T-helper 22 cell (primary cell): Measurements from ENCODE around the gene ARNT2.

Experiments used
- DNase-seq: peaks from one replicate; pipeline ENCODE4 v3.0.0-alpha.2; 2020; ENCODE audit warnings: low read depth

The ARNT2 gene

DNA sequence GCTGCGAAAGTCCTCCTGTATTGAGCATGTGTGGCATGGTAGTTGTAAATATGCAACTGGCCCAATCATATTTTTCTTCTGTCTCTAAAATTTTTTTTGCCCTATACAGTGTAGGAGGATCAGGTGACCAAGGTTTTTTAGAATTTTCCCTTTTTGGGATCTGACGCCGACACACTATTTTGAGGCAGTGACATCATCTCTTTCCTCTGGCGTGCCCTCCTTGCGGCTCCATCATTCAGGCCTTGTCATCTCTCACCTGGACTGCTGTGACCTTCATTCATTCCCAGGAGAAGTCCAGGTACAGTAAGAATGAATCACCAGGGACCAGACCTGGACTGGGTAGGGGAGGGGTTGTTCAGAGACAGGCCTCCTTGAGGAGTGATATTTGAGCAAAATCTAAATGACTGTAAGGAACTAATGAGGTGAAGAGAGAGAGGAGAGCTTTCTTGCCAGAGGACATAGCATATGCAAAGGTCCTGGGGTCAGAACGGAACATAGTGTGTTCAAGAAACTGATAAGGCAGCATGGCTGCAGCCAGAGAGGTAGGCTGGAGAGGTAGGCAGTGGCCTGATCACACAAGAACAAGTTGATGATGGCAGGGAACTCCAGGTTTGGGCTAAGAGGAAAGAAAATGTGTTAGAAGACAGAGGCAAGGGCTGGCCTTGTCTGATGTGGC lies 38.7 kb downstream of the ARNT2 start:
- DNase-seq, result no peak

DNA sequence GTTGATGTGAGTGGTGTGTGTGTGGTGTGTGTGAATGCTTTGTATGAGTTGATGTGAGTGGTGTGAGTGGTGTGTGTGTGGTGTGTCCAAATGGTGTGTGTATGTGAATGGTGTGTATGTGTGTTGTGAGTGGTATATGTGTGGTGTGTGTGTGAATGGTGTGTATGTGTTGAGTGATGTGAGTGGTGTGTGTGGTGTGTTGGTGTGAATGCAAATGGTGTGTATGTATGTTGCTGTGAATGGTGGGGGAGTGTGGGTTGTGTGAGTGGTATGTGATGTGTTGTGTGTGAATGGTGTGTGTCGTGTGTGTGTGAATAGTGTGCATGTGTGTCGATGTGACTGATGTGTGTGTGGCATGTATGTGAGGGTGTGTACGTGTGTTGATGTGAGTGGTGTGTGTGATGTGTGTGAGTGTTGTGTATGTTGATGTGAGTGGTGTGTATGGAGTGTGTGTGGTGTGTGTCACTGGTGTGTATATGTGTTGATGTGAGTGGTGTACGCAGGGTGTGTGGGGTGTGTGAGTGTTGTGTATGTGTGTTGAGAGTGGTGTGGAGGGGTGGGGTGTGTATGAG lies 40.6 kb downstream of the ARNT2 start:
- no peak for DNase-seq

DNA sequence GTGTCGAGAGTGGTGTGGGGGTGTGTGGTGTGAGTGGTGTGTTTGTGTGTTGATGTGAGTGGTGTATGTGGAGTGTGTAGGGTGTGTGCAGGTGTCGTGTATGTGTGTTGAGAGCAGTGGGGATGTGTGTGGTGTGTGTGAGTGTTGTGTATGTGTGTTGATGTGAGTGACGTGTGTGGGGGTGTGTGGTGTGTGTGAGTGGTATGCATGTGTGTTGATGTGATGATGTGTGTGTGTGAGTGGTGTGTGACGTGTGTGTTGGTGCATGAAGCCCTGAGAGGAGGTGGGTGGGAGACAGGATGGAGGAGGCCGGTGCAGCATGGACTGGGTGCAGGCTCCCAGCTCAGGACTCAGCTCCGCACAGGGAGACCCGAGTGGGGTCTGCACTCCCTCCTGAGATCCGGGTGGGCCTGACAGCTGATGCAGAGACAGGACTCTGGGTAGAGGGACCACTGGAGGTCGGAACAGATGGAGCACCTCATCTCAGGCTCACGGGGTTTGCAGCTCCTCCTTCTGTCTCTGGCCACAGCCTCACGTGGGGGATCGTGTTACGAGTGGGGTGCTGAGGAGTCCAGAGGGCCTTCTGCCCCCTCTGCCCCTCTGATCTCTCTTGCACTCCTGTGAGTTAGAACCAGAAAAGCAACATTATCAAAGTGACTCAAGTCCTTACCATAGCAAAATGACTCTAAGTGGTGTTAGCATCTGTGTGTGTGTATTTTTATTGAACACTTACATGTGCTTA lies 41.3 kb downstream of the ARNT2 start:
- no peak for DNase-seq

DNA sequence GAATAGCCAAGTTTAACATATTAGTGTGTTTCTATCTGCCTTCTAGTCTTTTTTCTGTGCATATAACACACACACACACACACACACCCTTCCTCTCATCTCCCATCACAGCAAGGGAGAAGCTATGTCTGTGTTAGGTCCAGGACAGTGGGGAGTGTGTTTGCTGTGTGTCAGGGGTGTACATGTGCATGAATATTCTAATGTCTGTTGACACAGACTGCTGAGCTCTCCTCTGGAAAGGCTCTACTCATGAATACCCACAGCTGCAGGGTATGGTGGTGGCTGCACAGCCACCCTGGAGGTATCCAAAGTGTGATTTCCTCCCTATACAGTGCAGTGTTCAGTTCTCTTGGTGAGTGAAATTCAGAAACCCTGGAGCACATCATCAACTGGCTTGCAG lies 42.9 kb downstream of the ARNT2 start:
- DNase-seq, result no peak

DNA sequence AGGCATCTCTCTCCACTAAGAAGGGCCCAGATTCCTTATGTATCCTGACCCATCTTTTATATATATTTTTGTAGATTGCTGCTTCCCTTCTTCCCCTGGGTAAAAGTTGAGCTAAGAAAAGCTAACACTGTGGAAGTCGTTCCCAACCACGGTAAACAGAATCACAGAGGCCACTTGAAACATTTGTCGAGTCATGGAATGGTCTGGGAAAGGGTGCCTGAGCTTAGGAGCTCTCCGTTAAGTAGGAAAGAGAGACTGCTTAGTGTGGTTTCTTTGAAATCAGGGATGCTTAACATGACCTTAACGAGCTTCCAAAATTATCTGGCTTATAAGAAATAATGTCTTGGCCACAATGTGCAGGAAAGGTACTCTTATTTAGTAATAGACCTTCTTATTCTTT lies 45.6 kb downstream of the ARNT2 start:
- no peak for DNase-seq

DNA sequence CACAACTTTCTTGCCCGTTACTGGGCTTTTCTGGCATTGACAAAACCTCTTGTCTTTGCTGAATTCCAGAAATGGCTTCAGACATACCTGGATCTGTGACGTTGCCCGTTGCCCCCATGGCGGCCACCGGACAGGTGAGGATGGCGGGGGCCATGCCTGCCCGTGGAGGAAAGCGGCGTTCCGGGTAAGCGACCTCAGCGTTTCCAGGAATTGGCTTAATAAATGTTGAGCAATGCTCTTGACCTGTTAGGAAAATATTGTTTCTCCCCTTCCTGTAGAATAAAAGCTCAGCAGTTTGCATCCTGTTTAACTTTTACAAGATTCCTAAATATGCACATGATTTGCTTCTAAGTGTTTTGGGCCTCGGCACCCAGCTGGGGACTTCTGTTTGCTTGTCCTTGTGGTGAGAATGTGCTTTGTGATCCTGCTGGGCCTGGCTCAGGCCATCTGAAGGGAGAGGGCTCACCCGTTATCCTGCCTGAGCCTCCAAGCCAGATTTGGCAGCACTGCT lies 46.7 kb downstream of the ARNT2 start:
- no peak for DNase-seq

DNA sequence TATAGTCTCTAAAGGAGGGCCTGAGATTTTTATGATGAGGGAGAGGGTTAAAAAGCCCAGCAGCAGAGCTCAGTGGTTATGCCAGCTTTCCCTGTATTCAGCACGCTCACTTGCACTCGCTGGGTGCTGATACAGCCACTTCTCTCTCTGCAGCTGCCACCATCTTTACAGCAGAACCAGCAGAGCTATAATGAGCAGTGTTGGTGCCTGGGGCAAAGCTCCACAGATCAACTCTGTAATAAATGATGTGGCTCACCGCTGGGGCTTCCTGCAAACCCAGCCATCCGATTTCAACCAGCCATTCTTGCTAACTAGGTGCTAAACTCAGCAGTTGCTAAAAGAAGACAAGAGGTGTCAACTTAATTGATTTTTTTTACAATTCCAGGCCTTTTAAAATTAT lies 48.0 kb downstream of the ARNT2 start:
- DNase-seq, result no peak

DNA sequence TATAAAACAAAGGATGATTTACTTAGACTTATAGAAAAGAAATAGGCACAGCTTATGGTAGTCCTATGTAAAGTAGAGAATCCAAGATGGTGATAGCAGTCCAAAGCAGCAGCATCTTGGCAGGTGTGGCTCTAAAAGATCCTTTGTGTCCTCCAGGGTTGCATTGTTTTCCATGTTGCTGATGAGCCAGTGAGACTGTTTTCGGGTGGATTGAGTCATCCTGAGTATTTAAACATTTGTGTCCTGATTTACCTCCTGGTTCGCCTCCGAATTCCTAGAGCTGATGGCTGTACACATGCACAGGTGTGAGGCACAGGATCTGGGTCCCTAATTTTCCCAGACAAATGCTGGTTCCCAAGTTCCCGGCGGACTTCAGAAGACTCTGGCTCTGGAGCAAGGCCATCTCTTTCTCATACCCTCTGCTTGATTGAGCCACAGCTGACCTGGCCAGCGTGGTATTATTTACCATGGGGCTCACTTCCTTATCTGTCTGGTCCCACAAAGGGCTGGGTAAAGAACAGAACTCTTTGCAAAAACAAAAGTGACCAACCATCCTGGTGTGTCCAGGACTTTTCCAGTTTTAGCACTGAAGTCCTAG lies 51.0 kb downstream of the ARNT2 start:
- no peak for DNase-seq

DNA sequence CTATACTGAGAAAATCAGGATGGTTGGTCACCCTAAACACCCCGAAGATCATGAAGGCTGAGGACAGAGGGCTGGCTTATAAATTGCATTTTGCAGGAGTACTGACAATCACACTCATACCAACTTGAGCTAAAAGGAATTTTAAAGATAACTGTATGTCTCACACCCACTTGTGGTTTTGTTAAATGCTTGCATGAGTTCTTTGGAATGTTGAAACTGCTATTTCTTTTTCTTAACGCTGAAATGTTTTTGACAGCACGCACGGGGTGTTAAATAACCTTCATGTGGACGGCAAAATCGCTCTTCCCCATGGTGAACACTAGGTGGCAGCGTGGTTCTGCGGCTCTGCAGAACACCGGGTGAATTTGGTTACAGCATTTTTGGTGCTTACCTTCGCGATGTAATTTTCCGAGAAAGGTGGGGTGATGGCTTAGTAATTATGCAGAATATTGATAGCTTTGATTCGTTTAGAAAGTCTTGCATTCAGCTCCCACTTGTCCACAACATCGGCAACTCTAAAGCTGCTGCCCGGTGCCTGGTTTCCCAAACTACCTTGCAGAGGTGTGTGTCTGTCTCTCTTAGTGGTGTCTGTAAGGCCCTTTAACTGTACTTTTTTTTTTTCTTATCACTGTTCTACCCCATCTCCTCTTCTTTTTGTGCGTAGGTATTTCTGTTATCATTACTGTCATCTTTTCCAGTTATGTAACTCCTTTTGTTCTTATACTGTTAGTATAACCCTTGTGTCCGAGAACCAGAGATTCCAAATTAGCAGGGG lies 51.7 kb downstream of the ARNT2 start:
- DNase-seq, result peak; percentile 4

DNA sequence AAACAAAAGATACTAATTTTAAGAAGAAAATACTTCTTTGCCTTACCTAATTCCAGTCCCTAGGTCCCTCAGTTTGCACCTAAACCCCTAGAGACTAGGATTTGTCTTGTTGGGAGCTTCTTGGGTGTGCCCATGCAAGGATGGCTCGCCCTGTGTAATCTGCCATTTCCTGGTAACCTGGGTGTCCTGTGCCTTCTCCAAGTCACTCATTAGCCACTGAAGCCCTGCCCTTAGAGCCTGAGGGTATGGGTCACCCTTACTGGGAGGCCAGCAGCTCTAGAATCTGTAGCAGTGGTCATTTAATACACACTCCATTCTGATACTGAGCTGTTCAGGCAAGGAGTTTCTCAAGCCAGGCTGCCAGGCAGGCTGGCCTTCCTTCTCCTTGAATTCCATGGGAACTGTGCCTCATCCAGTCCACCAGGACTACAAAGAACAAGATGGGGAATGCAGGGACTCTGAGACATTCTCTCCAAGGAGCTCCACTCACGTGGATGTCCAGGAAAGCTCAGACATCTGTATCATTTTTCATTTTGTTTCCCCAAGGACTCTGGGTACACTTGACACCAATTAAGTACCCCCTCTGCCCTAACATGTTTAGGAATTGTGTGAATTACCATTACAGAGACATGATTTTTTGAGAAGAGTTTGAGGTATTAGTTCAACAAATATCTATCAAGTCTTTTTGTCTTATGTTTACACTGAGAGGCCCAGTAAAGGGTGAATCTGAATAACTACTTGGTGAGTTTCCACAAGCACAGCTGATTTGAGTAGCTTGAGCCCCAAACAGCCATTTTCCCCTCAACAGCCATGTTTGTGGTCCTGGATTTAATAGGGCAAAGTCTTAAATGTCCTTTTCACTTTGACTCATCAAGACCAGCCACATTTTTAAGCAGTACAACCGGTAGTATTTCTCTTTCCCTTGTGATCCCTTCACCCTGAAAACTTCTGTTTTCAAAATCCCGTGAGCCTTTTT lies 52.6 kb downstream of the ARNT2 start:
- DNase-seq, result no peak

DNA sequence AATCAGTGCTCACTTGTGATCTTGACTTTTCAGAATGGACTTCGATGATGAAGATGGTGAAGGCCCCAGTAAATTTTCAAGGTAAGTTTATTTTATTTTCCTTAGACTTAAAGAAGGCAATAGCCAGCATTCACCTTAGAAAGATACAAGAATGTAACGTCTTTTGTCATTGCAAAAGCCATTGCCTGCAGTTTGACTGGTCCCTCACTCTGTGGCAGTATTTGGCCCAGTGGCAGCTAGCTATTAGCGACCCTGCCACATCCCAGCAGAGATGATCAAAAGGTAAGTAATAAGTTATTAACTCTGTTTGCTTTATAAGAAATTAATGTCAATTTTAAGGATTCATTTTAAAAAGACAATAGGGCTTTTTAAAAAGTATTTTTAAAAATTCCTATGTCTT lies 53.7 kb downstream of the ARNT2 start:
- no peak for DNase-seq

DNA sequence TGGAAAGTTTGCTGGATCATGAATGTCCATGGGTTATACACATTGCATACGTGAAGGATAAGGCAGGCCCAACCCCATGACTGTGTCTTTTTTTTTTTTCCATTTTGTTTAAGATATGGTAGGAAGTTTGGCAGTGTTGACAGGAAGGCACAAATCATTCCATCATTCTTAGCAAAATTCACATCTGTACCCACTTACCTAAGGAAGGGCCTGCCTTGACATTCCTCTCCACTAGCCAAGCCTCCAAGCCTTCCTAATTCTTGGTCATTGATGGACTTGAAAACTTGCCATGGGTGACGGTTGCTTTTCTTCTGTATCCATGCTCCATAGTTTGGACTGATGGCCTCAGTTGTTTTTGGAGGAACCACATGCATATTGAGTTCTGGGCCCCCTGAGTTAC lies 54.4 kb downstream of the ARNT2 start:
- DNase-seq, result no peak

DNA sequence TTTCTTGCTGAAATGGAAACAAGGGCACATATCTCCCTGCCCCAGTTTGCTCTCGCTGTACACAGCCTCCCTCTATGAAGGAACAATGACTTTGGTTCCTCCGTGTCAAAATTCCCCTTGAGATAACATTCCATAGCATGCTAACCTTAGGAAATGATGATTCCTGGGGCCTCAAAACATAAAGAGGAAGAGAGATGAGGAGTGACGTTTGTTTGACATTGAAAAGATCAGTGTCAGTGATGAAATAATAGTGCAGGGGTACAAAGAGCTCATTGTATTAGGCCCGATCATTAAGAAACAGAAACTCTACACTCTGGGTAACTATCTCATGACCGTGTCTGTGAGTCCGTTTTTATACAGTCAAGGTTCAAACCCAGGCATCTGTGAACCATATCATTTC lies 55.2 kb downstream of the ARNT2 start:
- no peak for DNase-seq

DNA sequence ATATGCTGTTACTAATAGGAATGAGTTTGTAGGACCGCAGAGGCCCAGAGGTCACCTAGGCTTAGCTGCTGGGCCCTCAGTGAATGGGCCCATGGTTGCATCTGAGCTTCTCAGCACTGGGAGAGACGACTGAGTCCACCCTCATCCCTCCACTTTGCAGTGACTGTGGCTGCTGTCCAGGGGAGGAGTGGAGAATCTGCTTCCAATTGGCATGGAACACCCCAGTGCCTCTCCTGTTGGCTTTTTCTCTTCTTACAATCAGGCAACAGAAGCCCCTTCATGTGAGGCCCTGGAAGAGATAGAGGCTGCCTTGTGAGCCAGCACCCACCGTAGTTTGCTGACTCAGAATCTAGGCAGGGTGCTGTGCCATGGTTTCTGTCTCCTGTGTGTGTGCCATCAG lies 55.6 kb downstream of the ARNT2 start:
- no peak for DNase-seq

DNA sequence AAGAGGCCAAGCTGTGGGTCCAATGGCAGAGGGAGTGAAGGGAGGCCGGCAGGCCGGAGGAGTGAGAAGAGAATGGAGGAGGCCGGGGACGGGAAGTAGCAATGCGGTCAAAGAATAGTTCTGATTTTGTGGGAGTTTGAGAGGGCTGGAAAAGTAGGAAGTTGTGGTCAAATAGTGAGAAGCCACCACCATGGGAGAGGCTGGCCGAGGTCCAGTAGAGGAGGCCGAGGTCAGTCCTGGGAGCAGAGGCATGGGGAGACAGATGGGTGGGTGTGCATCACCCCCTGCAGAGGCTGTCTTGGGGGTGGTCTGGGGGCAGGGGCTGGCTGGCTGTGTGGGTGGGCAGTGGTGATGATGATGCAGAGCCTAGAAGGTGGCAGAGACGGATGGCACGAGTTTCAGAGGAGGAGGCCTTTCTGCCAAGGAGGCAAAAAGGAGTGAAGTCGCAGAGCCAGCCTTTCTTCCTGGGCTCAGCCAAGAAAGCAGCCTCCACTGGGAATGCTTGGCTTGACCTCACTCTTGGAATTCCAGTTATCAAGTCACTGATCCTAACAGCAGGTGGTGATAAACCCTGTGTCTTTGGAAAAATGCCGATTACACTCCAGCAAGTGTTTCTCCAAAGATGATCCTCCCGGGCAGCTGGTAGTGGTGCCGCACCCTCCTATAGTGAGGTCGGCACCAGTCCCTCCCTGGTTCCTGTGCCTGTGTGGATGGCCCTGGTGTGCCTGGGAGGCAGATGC lies 57.3 kb downstream of the ARNT2 start:
- DNase-seq, result no peak

DNA sequence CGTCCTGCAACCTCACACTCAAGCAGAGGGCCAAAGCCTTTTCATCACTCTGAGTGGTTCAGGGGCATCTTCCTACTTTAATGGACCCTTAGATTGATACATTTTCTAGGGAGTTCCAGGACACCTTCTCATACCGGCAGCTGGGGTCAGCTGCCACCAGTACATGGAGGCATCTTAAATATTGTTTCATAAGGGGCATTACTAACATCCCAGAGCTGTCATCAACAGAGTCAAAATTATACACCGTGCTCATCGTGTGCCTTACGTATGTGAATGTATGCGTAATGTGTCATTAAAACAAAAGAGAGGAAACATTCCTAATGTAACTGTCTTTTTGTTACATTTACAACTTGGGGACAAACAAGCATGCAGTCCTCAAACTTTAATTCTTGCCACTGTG lies 57.9 kb downstream of the ARNT2 start:
- DNase-seq, result no peak

DNA sequence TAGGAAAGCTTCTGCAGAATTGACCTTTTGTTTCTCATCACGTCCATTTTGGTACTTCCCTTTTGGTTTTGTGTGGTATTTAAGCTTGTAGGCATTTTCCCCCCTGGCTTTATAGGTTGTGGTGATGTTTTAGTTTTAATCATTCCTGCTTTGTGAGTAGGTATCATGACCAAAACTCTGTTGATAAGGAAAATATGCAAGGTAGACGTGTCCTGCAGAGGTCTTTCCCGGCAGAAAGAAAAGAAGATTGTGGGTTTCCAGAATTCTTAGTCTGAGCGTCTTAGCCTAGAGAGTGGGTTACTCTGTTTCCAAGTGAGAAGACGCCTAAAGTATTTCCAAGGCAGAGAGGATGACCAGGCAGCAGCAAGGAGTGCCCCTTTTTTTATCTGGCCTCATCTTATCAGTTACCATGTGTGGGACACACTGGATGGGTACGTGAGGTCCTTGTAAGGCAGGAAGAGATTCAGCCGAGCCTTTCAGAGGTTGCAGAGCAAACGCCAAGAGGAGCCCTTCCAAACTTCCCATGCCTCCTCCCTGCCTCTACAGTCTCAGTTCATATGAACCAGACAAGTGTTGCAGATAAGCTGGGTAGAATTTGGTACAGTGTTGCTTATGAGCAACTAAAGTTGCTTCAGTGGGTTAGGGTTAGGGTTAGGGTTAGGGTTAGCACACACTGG lies 58.8 kb downstream of the ARNT2 start:
- no peak for DNase-seq

DNA sequence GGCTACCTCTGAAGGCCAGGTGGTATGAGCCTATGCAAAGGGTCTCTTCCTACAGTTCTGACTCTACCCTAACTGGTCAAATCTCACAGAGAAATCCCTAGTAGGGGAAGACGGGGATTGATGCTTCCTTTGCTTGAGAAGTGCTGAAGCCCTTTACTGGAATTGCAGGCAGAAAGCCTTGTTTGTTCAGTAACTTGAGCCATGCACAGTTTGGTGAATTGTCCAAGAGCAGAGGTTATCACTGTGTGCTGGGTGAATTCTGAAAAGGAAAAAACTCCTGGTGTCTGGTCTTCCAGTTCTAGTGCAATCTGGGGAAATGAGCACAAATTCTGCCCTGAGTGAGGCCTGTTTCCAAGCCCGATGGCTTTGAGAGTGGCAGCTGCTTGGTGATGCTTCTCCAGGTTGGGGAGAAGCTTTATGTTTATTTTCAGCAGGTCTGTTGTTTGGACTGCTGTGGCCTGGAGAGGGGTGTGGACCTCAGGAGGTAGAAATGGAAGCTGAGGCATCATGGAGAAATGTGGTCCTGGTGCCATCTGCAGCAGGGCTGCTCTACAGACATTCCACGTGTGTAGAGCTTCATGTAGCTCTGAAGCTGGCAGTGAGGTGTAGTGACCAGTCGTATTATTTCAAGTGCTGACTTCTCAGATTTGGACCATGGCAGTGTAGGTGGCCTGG lies 60.9 kb downstream of the ARNT2 start:
- DNase-seq, result no peak

DNA sequence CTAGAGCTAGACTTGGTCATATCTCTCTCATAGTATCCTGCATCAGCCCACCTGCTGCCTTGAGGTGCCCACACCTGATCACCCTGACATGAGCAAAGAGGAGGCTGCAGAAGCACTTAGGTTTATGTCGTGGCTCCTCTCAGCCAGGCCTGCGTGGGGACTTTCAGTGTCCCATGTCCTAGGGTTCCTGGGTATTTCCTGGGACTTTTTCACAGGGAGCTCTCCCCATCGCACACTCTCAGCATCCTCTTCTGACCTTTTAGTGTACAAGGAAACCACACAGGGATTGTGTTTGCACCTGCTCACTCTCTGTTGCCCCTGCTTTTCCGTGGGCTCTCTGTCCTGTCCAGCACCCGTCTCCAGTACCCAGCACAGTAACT lies 61.4 kb downstream of the ARNT2 start:
- DNase-seq, result no peak
